GM12873 (cell line): ENCODE measurements around the gene DNER.

ENCODE experiments used
- CTCF ChIP-seq: IDR thresholded peaks from 2 replicates; pipeline ENCODE4 v1.5.1; 2012; ENCODE audit warnings: low read depth, mild to moderate bottlenecking, moderate library complexity, low read length, control low read depth; ENCODE audit not compliant: insufficient read depth; ENCODE audit errors: missing control alignments

Gene DNER

GRCh38 chr2:229712136-229712535, 2.2 kb downstream of the DNER start:
- peak; percentile 11 for TF ChIP-seq CTCF

DNA sequence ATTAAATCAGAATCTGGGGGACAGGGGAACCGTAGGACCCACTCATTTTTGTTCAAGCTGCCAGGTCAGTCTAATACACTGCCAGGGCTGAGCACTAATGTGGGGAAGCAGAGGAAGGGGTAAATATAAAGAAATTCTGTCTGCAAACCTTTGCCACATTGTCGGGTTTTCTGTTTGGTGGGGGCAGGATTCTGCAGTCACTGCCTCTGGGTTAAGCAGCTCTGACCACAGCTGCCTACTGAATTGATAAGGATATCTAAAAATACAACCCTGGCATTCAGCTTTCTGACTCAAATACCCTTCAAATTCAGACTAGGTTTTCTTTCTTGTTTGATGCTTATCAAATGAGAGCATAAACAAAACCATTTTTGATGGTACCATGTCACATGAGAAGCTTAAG, 6.0 kb downstream of the DNER start:
- no peak for TF ChIP-seq CTCF

DNA sequence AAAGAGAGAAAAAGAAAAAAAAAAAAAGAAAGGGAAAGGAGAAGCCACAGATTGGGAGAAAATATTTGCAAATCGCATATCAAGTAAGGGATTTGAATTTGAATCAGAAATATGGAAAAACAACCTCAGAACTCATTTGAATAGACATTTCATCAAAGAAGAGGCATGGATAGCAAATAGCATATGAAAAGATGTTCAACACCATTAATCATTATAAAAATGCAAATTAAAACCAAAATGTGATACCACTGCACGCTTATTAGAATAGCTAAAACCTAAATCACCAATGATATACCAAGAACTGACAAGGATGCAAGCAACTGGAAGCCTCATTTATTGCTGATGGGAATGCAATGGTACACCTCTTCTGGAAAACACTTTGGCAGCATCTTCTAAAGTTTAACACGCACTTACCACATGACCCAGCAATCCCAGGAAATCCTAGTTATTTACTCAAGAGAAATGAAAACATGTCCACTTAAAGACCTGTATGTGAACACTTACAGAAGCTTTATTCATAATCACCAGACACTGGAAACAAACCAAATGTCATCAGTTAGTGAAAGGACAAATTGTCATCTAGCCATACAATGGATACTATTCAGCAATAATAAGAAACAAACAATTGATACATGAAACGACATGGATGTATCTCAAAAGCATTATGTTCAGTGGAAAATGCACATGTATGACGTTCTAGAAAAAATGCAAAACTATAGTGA, 10.3 kb downstream of the DNER start:
- no peak for TF ChIP-seq CTCF

DNA sequence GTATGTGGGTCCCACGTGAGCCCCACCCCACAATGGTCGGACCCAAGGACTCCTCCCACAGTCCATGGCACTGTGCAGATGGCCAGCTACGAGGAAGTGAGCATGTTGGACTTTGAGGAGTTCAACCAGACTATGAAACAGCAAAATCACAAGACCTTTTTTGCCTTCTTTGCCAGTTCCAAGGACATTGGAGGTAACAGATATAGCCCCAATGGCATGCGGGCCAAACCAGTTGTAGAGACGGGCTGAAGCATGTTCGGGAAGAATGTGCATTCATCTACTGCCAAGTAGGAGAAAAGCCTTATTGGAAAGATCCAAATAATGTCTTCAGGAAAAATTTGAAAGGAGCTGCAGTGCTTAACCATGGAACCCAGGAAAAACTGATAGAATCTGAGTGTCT, 12.6 kb downstream of the DNER start:
- no peak for TF ChIP-seq CTCF

GRCh38 chr2:229701062-229701461, 13.3 kb downstream of the DNER start:
- TF ChIP-seq CTCF = no peak

- no peak for TF ChIP-seq CTCF
Observed at GRCh38 chr2:229695961-229696360, 18.4 kb downstream of the DNER start.

- TF ChIP-seq CTCF = no peak
Observed at GRCh38 chr2:229691631-229692030, 22.7 kb downstream of the DNER start.
